ENCODE results near the gene S1PR4. TPM values are rescaled to one million over a fixed set of nuclear protein-coding genes. Genes with fewer than 3 reads are reported as not detected.
A peak's percentile ranks its signal among the peaks of the same experiment; 100 is the strongest.

The S1PR4 gene
- total and polyA plus RNA-seq, 9 of the 15 experiments (the other 6 are each of a cell fraction or from before 2014, with no cell fraction given), result 0.27 TPM; not detected in 8

DNA sequence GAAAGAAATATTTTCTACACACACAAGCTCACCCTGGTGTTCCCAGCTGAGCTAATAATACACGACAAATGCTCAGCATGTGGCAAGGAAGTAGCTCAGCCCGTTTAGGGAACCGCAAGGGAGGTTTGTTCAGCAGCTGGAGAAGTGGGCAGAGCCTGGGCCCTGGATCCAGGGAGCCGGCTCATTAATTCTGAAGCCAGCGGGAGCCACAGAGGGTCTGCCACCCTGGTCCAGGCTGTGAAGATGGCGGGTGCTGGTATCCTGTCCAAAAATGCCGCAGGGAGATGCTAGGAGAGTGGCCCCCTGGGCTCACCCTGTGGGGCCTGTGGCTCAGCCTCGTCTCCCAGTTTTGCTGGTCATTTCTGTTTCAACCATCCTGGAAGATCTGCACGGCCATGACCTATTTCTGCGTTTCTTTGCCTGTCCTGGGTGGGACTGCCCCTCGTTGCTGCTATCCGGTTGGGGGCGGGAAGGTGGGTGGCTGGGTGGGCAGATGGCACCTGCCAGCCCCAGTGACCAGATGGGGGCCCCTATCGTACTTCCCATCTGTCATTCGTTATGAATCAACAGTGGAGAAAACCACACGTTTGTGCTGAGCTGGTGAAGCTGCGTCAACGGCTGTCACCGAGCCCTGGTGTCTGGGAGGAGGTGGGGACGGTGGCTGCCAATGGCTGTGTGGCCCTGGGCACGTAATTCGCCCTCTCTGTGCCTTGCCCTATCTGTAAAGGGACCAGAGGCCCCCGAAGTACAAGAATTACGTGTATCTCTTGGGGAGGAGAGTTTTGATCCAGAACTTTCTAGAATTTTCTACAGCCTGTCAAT lies 45.4 kb upstream of the S1PR4 start (continued):
- TF ChIP-seq NFATC3 (IDR thresholded peaks at IDR 0.05), result no peak
- peak; percentile 75 for TF ChIP-seq DMBX1 (CRISPR knock-in tag; IDR thresholded peaks at IDR 0.05; ENCODE audit: borderline replicate concordance)
- no peak for TF ChIP-seq PURB (CRISPR knock-in tag; IDR thresholded peaks at IDR 0.05; ENCODE audit: low read depth)
- no peak for TF ChIP-seq NBN (IDR thresholded peaks at IDR 0.05; ENCODE audit: low read depth)
- TF ChIP-seq ZBED1 (IDR thresholded peaks at IDR 0.05), result no peak
- peak; percentile 67; the same call in 1 of the 2 replicates for TF ChIP-seq TEAD4 (IDR thresholded peaks at IDR 0.05; ENCODE audit: low read length)
- no peak for TF ChIP-seq TEAD4 (CRISPR knock-in tag; IDR thresholded peaks at IDR 0.05; ENCODE audit: borderline replicate concordance)
- no peak for TF ChIP-seq NFE2L1 (tag; IDR thresholded peaks at IDR 0.05; ENCODE audit: borderline replicate concordance, low read depth)
- TF ChIP-seq, protein P1, sequence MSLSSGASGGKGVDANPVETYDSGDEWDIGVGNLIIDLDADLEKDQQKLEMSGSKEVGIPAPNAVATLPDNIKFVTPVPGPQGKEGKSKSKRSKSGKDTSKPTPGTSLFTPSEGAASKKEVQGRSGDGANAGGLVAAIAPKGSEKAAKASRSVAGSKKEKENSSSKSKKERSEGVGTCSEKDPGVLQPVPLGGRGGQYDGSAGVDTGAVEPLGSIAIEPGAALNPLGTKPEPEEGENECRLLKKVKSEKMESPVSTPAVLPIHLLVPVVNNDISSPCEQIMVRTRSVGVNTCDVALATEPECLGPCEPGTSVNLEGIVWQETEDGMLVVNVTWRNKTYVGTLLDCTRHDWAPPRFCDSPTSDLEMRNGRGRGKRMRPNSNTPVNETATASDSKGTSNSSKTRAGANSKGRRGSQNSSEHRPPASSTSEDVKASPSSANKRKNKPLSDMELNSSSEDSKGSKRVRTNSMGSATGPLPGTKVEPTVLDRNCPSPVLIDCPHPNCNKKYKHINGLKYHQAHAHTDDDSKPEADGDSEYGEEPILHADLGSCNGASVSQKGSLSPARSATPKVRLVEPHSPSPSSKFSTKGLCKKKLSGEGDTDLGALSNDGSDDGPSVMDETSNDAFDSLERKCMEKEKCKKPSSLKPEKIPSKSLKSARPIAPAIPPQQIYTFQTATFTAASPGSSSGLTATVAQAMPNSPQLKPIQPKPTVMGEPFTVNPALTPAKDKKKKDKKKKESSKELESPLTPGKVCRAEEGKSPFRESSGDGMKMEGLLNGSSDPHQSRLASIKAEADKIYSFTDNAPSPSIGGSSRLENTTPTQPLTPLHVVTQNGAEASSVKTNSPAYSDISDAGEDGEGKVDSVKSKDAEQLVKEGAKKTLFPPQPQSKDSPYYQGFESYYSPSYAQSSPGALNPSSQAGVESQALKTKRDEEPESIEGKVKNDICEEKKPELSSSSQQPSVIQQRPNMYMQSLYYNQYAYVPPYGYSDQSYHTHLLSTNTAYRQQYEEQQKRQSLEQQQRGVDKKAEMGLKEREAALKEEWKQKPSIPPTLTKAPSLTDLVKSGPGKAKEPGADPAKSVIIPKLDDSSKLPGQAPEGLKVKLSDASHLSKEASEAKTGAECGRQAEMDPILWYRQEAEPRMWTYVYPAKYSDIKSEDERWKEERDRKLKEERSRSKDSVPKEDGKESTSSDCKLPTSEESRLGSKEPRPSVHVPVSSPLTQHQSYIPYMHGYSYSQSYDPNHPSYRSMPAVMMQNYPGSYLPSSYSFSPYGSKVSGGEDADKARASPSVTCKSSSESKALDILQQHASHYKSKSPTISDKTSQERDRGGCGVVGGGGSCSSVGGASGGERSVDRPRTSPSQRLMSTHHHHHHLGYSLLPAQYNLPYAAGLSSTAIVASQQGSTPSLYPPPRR (CRISPR knock-in tag; IDR thresholded peaks at IDR 0.05; ENCODE audit: borderline replicate concordance), result no peak
- TF ChIP-seq, protein P2, sequence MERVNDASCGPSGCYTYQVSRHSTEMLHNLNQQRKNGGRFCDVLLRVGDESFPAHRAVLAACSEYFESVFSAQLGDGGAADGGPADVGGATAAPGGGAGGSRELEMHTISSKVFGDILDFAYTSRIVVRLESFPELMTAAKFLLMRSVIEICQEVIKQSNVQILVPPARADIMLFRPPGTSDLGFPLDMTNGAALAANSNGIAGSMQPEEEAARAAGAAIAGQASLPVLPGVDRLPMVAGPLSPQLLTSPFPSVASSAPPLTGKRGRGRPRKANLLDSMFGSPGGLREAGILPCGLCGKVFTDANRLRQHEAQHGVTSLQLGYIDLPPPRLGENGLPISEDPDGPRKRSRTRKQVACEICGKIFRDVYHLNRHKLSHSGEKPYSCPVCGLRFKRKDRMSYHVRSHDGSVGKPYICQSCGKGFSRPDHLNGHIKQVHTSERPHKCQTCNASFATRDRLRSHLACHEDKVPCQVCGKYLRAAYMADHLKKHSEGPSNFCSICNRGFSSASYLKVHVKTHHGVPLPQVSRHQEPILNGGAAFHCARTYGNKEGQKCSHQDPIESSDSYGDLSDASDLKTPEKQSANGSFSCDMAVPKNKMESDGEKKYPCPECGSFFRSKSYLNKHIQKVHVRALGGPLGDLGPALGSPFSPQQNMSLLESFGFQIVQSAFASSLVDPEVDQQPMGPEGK (CRISPR knock-in tag; IDR thresholded peaks at IDR 0.05; ENCODE audit: borderline replicate concordance), result no peak
- TF ChIP-seq MTA3 (IDR thresholded peaks at IDR 0.05; ENCODE audit: borderline replicate concordance), result no peak
- TF ChIP-seq PYGO2 (tag; IDR thresholded peaks at IDR 0.05), result no peak
- TF ChIP-seq EZH2 (IDR thresholded peaks at IDR 0.05; ENCODE audit: borderline replicate concordance, low read depth, low read length), result no peak
- peak; percentile 48; the same call in 1 of the 2 replicates for TF ChIP-seq CXXC5 (CRISPR knock-in tag; IDR thresholded peaks at IDR 0.05)
- TF ChIP-seq CTBP1 (IDR thresholded peaks at IDR 0.05; ENCODE audit: borderline replicate concordance), result no peak
- TF ChIP-seq ZNF551 (CRISPR knock-in tag; IDR thresholded peaks at IDR 0.05), result no peak
- TF ChIP-seq, protein P3, sequence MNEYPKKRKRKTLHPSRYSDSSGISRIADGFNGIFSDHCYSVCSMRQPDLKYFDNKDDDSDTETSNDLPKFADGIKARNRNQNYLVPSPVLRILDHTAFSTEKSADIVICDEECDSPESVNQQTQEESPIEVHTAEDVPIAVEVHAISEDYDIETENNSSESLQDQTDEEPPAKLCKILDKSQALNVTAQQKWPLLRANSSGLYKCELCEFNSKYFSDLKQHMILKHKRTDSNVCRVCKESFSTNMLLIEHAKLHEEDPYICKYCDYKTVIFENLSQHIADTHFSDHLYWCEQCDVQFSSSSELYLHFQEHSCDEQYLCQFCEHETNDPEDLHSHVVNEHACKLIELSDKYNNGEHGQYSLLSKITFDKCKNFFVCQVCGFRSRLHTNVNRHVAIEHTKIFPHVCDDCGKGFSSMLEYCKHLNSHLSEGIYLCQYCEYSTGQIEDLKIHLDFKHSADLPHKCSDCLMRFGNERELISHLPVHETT (CRISPR knock-in tag; conservative IDR thresholded peaks at IDR 0.05 in 1 of 2, IDR thresholded peaks at IDR 0.05 in 1 of 2), result peak in 1 of 2 experiments; percentile 73; a peak in 1 of 4 replicates

Data from K562 (cell line).